GM21786 (cell line): ENCODE data around the gene GLMN.

Experiments
- ATAC-seq: cut with Tn5 transposase; IDR thresholded peaks from one replicate; pipeline ENCODE4 v1.9.1; 2021; ENCODE audit not compliant: unreplicated experiment

Gene GLMN

GRCh38 chr1:92298573-92299476, at the start of gene GLMN, which contains the start of gene RPAP2:
GLMN (minus strand) TSS chr1:92298987; CDS start chr1:92297999, 988 bp downstream.
RPAP2 (plus strand) TSS chr1:92299059; CDS start chr1:92299074, 15 bp downstream.
- ATAC-seq = peak; percentile 96

GRCh38 chr1:92346866-92347640, 48.3 kb upstream of the GLMN start:
- no peak for ATAC-seq

DNA sequence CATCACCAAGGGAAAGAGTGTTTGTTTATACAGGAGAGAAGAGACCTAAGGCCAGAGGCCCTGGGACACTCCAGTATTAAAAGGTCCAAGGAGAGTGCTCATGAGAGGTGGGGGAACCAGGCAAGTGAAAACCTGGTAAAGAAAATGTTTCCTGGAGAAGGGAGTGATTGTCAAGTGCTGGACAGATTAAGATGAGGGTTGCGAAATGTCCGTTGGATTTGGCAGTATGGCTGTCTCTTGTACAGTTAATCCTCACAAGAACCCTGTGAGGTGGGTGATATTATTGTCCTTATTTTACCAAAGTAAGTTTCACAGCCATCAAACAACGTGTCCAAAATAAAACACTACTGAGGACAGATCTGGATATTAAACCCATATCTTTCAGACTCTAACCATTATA, 44.3 kb upstream of the GLMN start:
- ATAC-seq = no peak

GRCh38 chr1:92342401-92342800, 43.6 kb upstream of the GLMN start:
- ATAC-seq = no peak

DNA sequence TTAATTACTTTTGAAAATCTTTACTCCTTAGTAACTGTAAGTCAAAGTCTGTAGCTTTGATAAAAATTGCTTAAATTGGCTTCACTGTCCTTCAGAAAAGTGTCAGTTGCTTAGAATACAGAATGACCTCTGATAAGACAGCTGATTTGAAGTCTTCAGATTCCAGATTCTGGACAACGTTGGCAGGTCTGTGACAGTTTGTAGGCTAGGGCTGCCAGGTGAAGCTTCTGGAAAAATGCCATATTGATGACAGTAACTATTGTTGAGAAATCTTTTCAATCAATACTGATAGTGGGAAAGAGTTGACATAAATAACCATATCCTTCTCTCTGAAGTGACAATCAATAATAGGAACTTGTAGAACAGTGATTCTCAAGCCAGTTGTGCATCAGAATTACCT, 41.4 kb upstream of the GLMN start:
- no peak for ATAC-seq

DNA sequence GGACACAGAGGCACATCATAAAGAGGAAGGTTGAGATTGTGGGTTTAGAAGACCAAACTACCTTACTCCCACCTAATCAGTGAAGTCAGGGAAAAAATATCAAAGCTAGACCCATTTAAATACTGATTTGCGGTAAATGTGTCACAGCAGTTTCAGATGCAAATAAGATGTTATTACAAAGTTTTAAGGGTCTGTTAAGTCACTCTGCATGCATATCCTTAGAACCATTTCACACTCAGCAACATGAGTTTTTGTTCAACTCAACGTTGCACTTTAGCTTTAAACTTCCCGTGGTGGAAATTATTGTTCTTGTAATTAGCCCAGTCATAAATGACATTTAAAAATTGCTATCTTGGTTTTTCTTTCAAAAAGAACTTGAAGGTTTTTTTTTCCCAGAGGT, 34.9 kb upstream of the GLMN start:
- ATAC-seq = no peak

DNA sequence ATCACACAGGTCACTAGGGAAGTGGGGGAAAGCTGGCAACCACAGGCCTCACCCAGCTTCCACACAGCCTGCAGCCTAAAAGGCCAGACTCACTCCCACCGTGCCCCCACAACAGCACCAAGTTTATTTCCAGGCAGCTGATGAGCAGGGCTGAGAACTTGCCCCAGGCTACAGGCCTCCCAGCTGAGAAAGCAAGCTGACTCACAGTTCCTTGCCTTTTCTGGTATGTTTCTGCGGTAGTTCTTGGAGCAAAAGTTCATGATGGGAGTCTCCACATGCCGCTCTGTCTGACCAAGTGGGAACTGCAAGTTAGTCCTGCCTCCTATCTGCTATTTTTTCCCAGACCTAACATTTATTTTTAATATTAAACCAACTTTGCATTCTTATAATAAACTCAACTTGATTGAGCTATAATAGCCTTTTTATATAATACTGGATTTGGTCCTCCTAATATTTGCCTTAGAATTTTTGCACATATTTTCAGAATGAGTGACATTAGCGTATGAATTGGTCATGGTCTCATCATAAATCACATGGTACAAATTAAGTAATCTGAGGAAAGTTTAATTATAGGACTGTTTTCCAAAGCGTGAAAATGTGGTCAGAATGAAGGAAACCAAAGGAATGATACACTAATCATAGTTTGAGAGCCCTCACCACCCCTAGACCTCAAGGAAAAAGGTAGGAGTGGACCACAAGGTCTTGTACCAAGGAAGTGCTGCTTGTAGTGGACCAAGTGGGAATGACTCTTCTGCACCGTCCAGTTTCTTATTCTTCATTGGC, 30.8 kb upstream of the GLMN start:
- no peak for ATAC-seq

GRCh38 chr1:92327794-92328193, 29.0 kb upstream of the GLMN start:
- no peak for ATAC-seq

DNA sequence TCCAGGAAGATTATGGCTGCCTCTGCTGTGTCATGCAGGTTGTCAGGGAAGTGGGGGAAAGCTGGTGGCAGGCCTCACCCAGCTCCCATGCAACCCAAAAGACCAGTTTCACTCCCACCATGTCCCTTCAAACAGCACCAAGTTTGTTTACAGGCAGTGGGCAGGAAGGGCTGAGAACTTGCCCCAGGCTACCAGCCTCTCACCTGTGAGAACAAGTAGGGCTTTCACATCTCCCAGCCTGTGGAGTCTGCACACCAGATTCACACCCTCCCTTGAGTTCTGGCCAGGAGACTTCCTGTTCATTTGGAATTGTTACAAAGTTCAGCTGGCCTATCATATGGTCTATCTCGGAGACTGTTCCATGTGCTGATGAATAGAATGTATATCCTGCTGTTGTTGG, 27.9 kb upstream of the GLMN start:
- ATAC-seq = no peak

GRCh38 chr1:92324784-92325183, 26.0 kb upstream of the GLMN start:
- ATAC-seq = no peak

GRCh38 chr1:92323473-92324453, 25.0 kb upstream of the GLMN start:
- ATAC-seq = no peak

DNA sequence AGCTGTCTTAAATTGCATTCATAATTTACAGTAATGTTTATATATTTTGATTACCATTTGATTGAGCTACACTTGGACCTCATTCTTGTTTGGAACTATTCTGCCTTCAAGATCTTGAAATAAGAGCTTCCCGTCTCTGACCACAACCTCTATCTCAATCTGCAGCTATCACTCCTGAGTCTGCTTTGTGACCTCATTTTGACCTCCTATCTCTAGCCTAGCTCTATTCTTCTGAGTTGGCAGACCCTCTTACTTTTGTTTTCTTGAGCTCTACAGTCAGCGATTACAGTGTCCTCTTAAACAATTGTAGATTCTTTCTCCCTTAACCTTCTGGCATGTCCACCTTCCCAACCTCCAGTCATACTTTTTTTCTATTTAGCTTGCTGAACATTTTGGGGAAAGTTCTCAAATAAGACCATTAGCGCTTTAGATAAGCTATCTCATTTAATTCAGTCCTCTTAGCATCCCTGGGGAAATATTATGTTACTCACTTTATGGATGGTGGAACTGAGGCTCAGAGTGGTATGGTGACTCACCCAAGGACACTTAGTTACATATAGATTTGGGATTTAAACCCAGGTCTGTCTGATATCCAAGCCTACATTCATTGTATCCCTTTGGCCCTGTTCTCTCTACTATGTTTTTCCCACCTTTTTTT, 19.2 kb upstream of the GLMN start:
- no peak for ATAC-seq

GRCh38 chr1:92315766-92316599, 17.2 kb upstream of the GLMN start:
- no peak for ATAC-seq

GRCh38 chr1:92314024-92314423, 15.2 kb upstream of the GLMN start:
- ATAC-seq = no peak

- ATAC-seq = no peak
These were observed 11.4 kb upstream of the GLMN start for GRCh38 chr1:92310185-92310597.

- no peak for ATAC-seq
These were observed 9.2 kb upstream of the GLMN start for GRCh38 chr1:92307980-92308379.

GRCh38 chr1:92306020-92306419, 7.2 kb upstream of the GLMN start:
- no peak for ATAC-seq

DNA sequence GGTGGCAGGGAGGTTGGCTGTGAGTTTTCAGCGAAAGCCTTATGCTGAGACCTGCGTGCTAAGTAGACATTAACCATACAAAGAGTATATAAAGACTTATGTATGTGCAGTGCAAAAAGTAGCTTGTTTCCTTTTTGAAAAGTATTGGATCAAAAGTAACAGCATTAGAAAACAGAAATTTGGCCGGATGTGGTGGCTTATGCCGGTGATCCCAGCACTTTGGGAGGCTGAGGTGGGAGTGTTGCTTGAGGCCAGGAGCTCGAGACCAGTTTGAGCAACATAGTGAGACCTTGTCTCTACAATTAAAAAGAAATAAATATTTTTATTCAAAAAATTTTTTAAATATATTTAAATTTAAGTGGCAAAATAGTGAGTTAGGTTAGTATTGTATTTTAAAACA, 2.2 kb upstream of the GLMN start:
- no peak for ATAC-seq
